A549 treated with Mapracorat at 1 μM for 4 hours (cell line): ENCODE measurements around the gene PCBP2. TPM values are rescaled to one million over a fixed set of nuclear protein-coding genes. Genes with fewer than 3 reads are reported as not detected.

Experiments used
- total RNA-seq: library from RNA; stranded (reverse); fragments of 200-300 nt; extraction: Qiagen RNA extraction; gene quantifications from 5 replicates; pipeline ENCODE4 v1.2.3, GENCODE V29; 2022

PCBP2 gene
- total RNA-seq = 590 to 639 TPM (median 617 TPM) in 5 replicates

DNA sequence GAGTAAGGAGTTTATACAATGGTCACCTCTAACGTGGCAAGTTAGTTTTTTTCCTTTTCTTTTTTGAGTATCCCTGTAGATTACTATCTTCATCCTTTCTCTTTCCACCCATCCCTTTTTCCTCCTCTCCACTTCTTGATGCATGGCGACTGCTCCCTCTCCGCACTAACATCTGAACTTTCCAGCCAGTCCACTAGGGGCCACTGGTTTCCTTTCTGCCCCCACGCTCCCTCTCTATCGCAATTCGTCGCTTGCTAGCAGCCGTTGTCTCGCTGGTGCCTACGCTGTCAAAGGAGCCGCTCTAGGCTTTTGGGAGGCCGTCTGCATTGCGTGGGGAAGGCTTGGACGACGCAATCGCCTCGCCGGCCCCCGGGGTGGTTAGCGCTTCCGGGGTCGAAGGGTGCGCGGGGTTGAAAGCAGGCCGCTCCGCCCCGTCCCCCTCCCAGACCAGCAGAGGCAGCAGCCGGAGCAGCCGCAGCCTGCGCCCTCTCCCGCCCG, at the start of gene PCBP2:
Gene PCBP2 (plus strand): TSS at position 442 of the 498 bp plus-strand sequence. CDS start 2,699 bp downstream, outside the sequence.

DNA sequence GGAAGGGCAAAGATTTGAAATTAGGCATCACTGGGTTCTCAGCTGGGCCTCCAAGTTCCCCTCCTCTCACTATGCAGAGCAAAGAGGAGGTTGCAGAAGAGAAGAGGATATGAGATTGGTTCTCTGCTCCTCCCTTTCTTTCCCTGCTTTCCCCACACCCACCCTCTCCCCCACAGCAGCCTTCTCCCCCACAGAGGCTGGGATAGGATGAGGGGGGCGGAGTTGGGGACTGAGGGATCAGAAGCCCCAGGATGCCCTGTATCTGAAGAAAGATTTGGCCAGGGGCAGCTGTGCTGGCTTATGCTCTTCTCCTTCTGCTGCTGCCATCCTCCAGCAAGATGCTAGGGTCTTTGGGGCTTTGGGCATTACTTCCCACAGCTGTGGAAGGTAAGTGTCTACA, 28.3 kb upstream of the PCBP2 start, which contains the start of gene AMHR2:
Gene AMHR2 (plus strand): TSS at position 259 of the 400 bp plus-strand sequence. CDS start 80 bp downstream, at position 339.

GRCh38 chr12:53441040-53441833, 10.7 kb upstream of the PCBP2 start, which contains the start of gene PRR13:
Gene PRR13, plus strand, starts transcription at chr12:53441734. Its CDS starts 981 bp downstream, at chr12:53442715.

GRCh38 chr12:53499266-53500141, 47.6 kb downstream of the PCBP2 start, which contains the start of gene MAP3K12:
Gene MAP3K12, minus strand, starts transcription at chr12:53499458. Its CDS starts 12,067 bp downstream, at chr12:53487391.

DNA sequence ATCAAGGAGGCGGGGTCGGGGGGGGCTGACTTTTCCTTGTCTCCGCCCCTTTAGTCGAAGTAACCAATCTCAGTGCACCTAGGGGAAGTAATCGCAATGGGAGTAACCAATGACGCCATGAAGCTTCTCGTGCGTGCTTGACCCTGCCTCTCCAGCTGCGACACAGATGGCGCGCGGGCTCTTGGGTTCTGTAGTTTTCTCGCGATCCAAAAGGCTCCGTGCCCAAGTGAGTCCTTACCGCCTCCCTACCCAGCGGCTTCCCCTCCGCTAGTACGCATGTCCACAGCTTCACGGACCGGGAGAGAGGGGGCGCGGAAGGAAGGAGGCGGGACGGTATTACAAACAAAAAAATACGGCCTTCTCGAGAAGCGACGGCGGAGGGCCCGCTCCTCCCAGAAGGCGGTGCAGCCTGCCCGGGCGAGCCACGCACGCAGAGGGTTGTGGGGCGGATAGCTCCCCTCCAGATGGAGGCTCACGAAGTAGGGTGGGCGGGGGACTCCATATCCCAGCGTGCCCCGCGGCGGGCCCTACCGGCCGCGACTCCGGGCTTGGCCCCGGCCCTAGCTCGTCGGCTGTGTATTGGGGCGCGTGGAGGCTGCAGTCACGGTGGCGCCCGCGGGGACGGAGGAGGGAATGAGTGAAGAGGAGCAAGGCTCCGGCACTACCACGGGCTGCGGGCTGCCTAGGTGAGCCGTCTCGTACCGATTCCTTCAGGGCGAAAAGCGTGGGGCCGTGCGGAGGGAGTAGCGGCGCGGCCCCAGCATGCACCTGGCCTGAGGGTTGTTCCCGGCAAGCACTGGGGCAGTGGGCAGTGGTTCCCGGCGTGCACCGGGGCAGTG, 49.1 kb downstream of the PCBP2 start, which contains the start of gene TARBP2:
Gene TARBP2 (plus strand): TSS at position 508 of the 839 bp plus-strand sequence. CDS start 126 bp downstream, at position 634.

DNA sequence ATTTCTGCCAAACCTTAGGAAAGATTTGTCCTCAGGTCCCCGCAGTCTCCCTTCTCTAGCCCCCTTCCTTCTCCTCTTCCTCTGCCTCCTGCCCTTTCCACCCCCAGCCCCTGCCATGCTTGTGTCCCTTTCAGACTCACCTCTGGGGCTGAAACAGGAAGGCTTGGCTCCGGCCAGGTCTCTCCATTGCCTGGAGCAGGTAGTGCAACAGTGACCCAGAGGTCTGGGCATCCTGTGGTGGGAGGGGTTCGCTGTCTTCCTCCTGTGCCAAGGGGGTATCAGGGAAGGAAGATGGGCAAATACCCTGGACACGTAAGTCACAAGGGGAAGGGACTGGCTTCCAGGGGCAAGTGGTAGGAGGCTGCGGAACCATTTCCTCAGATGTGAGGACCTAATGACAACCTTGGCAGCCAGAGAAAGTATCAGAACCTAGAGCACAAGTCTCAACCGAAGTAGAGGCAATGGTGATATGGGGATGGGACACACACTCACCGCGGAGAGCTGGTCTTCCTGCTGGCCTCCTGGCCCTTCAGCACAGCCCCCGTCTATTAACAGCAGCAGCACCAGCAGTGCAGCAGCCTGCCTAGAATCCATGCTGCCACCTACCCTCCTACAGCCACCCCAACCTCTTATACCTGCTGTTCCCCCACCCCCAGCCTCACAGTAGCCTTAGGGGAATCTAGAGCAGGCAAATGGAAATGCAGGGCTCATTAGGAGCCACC, 55.1 kb downstream of the PCBP2 start, which contains the start of gene NPFF:
Gene NPFF (minus strand): TSS at position 604 of the 722 bp plus-strand sequence. CDS start 10 bp downstream, at position 594.

Other genes starting within 250 kb of the PCBP2 start
- 0.35 to 0.84 TPM (median 0.55 TPM) in 5 replicates for gene ITGB7, start 244.9 kb upstream of the PCBP2 start, total RNA-seq
- gene RARG, start 219.9 kb upstream of the PCBP2 start, total RNA-seq = 19.2 to 26.6 TPM (median 24.6 TPM) in 5 replicates
- gene ESPL1, start 183.8 kb upstream of the PCBP2 start, total RNA-seq = 15.5 to 21.8 TPM (median 19.0 TPM) in 5 replicates
- gene PFDN5, start 156.6 kb upstream of the PCBP2 start, total RNA-seq = 476 to 584 TPM (median 513 TPM) in 5 replicates
- 70.1 to 96.3 TPM (median 90.1 TPM) in 5 replicates for gene MYG1, start 152.4 kb upstream of the PCBP2 start, total RNA-seq
- 69.8 to 82.5 TPM (median 75.9 TPM) in 5 replicates for gene AAAS, start 130.5 kb upstream of the PCBP2 start, total RNA-seq
- gene SP7, start 115.7 kb upstream of the PCBP2 start, total RNA-seq = 0.09 TPM in 1 of 5 replicates, not detected in the others
- gene SP1, start 71.9 kb upstream of the PCBP2 start, total RNA-seq = 18.4 to 25.2 TPM (median 20.4 TPM) in 5 replicates
- 0.67 to 1.8 TPM (median 1.2 TPM) in 5 replicates for gene AMHR2, start 28.2 kb upstream of the PCBP2 start, total RNA-seq
- gene PRR13, start 10.4 kb upstream of the PCBP2 start, total RNA-seq = 286 to 362 TPM (median 330 TPM) in 5 replicates
- 10.8 to 16.6 TPM (median 13.1 TPM) in 5 replicates for gene MAP3K12, start 47.4 kb downstream of the PCBP2 start, total RNA-seq
- 40.4 to 57.8 TPM (median 53.9 TPM) in 5 replicates for gene TARBP2, start 49.2 kb downstream of the PCBP2 start, total RNA-seq
- not detected in 5 replicates for gene NPFF, start 55.4 kb downstream of the PCBP2 start, total RNA-seq
- 16.4 to 21.1 TPM (median 17.4 TPM) in 5 replicates for gene ATF7, start 174.3 kb downstream of the PCBP2 start, total RNA-seq
- 639 to 703 TPM (median 667 TPM) in 5 replicates for gene ATP5MC2, start 224.0 kb downstream of the PCBP2 start, total RNA-seq